Measurements from ENCODE around the gene ESM1.

GRCh38 chr5:54932789-54933188 is 52.6 kb downstream of the ESM1 start:
- TF ChIP-seq CTCF (conservative IDR thresholded peaks at IDR 0.05; ENCODE audit: low read length) (no peak), EZH2phosphoT487 (IDR thresholded peaks at IDR 0.05; ENCODE audit: borderline replicate concordance) (no peak)

Measured in Loucy (cell line).